HG03159 (cell line): Measurements from ENCODE around the gene MSI2.
"Not testable (repeated sequence)": the region's sequence is repeated elsewhere in the genome, so short reads cannot be mapped to it uniquely, and the experiment has no call there.

Experiments
- ATAC-seq: cut with Tn5 transposase; IDR thresholded peaks from one replicate; pipeline ENCODE4 v1.9.1; 2021; ENCODE audit warnings: mild to moderate bottlenecking, moderate library complexity; ENCODE audit not compliant: unreplicated experiment

Gene MSI2

DNA sequence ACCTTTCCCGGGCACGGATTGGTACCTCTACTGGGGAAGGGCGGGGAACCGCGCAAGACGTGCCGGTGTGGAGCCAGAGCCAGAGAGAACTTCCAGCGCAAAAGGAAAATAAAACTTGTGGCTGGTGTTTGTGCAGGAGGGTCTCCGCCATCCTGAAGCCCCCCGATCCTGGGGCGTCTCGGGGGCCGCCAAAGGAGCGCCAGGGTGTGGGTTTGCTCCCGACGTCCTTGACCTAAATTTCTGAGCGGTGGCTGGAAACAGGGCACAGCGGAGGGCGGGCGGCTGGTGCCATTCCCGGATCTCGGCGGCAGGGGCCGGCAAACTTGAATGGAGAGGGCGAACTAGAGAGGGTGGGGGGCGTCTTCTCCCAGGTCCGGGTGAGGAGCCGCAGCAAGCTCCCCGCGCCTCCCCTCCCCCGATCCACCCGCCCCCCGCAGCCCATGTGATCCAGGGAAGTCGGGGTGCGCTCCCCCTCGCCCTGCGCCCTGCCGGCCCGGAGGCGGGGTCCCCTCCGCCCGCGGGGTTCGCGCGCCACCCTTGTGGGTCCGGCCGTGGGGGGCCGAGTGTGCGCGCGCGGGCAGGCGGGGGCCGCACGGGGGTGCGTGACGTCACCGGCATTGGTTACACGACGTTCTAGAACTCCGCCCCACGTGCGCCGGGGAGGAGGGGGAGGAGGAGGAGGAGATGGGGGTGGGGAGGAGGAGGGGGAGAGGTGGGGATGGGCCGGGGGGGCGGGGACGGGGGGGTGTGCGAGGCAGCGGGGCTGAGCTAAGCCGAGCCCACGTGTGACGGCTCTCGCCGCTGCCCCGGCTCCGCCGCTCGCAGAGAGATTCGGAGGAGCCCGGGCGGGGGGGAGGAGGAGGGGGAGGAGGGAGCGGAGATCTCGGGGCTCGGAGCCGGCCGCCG, at the start of gene MSI2:
MSI2 (plus strand) TSS at position 748 of the 906 bp plus-strand sequence. CDS start 220 bp downstream, outside the sequence.
- ATAC-seq = peak; percentile 59

DNA sequence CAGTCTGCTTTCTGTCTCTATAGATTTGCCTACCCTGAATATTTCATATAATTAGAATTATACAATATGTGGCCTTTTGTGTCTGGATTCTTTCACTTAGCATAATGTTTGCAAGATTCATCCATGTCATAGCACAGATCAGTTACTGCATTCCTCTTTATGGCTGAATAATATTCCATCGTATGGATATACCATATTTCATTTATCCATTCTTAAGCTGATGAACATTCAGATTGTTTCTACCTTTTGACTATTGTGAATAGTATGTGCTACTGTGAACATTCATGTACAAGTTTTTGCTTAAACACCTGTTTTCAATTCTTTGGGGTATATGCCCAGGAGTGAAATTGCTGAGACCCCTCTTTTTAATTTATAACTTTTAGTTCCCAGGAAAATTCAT, 49.4 kb upstream of the MSI2 start:
- ATAC-seq = no peak

DNA sequence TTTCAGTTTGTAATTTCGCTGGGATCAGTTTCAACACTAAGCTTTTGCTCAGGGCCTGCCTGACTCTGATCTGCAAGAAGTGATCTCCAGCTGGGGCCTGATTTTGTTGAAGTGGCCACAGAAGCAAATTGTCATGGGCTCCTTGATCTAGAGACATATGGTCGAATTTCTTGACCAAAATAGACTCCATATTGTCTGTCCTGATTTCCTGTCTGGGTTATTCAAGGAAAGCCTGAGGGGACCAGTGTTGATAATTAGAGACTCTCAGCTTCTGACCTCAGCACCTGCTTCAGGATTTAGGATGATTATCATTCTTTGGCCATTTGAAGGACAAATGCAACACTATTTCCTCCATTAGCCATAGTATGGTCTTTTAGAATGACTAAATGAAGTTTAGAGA, 48.9 kb upstream of the MSI2 start:
- no peak for ATAC-seq

- no peak for ATAC-seq
These were observed 46.1 kb upstream of the MSI2 start for GRCh38 chr17:57210224-57210553.

DNA sequence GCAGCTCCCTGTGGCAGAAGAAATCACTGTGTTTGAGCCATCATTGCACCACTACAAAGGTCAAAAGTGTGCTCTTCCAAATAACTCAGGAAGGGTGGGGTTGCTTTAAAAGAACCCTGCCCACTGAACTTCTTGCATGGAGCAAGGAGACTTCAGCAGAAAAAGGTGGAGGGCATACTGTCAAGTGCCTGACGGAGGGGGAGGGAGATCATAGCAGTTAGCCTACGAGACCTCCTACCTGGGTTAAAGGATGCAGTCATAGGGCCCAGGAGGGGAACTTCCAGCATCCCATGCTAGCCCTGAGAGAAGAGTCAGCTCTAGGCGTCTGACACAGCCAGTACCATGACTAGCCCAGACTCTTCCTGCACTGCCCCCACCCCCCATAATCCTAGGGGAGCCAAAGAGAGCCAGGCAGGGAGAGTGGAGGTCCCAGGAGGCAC, 45.3 kb upstream of the MSI2 start:
- ATAC-seq = no peak

GRCh38 chr17:57211543-57211942, 44.8 kb upstream of the MSI2 start:
- no peak for ATAC-seq

DNA sequence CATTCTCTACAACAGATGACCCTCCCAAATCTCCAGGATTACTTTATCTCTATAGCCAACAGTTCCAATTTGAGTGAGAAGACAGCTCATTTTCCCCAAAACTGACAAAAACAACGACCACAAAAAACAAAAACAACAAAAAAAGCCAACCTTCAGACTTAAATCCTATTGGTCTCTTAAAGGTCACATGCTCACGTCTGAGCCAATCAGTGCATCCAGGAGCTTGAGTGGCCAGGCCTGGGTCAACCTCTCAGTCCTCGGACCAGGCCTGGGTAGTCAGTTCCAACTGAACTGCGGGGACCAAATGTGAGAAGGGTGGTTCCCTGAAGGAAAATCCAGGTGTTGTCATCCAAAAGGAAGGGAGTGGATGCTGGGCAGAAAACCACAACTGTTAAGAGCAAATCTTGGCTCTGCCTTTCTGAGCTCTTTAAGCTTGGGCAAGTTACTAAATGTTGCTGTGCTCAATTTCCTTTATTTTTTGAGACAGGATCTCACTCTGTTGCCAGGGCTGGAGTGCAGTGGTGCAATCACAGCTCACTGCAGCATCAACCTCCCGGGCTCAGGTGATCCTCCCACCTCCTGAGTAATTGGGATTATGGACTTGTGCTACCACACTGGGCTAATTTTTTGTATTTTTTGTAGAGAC, 43.0 kb upstream of the MSI2 start:
- no peak for ATAC-seq

- no peak for ATAC-seq
These were observed 41.0 kb upstream of the MSI2 start for GRCh38 chr17:57215317-57215716.

- ATAC-seq = no peak
These were observed 34.7 kb upstream of the MSI2 start for GRCh38 chr17:57221366-57222350.

DNA sequence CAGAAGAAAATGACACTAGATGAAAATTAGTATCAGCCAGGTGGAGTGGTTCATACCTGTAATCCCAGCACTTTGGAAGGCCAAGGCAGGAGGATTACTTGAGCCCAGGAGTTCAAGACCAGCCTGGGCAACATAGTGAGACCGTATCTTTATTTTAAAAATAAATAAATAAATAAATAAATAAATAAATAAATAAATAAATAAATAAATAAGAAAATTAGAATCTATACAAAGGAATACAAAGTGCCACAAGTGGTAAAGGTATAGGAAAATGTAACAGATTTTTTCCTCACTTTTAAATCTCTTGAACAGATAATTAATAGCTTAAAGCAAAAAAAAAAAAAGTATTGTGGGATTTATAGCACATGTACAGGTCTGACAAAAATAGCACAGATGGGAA, 33.9 kb upstream of the MSI2 start:
- ATAC-seq = not testable (repeated sequence)

DNA sequence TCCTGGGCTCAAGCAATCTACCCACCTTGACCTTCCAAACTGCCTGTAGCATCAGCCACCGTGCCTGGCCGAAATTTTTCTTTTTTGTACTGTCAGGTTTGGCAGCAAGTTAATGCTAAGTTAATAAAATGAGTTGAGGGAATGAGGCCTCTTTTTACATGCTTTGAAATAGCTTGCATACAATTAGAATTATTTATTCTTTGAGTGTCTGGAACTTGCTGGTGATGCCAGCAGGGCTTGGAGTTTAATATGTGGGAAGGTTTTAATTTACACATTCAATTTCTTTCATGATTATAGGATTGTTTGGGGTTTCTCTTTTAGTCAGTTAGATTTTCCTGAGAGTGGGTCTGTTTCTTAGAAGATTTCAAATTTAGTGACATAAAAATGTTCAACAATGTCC, 31.2 kb upstream of the MSI2 start:
- no peak for ATAC-seq

- ATAC-seq = no peak
These were observed 29.5 kb upstream of the MSI2 start for GRCh38 chr17:57226793-57227192.

GRCh38 chr17:57228911-57229310, 27.4 kb upstream of the MSI2 start:
- ATAC-seq = no peak

DNA sequence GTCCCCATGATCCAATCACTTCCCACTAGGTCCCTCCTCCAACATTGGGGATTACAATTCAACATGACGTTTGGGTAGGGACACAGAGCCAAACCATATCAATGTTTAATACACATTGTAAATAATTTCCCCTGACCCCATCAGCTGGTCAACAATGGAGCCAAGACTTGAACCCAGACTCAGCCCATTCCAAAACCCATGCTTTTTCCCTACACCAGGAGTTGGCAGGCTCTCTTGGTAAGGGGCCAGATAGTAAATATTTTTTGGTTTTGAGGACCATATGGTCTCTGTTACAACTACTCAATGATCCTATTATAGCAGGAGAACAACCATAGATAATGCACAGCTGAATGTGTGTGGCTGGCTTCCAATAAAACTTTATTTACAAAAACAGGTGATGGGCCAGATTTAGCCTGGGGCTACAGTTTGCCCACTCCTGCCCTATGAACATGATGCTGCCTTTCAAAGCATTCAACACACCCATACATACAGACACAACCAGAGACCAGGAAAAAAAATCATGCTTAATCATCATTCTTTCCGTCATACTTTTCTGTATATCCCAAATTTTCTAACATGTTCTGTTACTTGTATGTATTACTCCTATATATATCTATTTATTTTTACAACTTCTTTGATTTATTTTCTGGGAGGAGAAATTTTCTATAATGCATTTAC, 22.1 kb upstream of the MSI2 start:
- no peak for ATAC-seq

- ATAC-seq = no peak
These were observed 21.6 kb upstream of the MSI2 start for GRCh38 chr17:57234739-57235092.

- ATAC-seq = no peak
These were observed 21.2 kb upstream of the MSI2 start for GRCh38 chr17:57235124-57235523.

GRCh38 chr17:57236686-57237299, 19.5 kb upstream of the MSI2 start:
- no peak for ATAC-seq

- no peak for ATAC-seq
These were observed 15.7 kb upstream of the MSI2 start for GRCh38 chr17:57240648-57241047.

GRCh38 chr17:57242148-57242547, 14.2 kb upstream of the MSI2 start:
- ATAC-seq = no peak

GRCh38 chr17:57243171-57243622, 13.1 kb upstream of the MSI2 start:
- peak; percentile 56 for ATAC-seq
